BLaER1 treated with 17β-estradiol and CSF1 and Interleukin-3, amounts not matched to agents 10 nM and 100 nM (cell line): ENCODE results near the gene EIF4EBP2.
A peak's percentile ranks its signal among the peaks of the same experiment; 100 is the strongest.

Experiments
- H3K27ac ChIP-seq, 11 experiments: shearing (Covaris generic); formaldehyde crosslinking; 2 replicates each; pipeline ENCODE4 v1.8.1; 2022
- H3K27me3 ChIP-seq, 11 experiments: shearing (Covaris generic); formaldehyde crosslinking; 2 replicates each; pipeline ENCODE4 v1.8.1; 2022
- H3K36me3 ChIP-seq, 11 experiments: shearing (Covaris generic); formaldehyde crosslinking; 2 replicates each; pipeline ENCODE4 v1.8.1; 2022
- H3K4me1 ChIP-seq, 10 experiments: shearing (Covaris generic); formaldehyde crosslinking; 2 replicates each; pipeline ENCODE4 v1.8.1; 2022
- H3K4me2 ChIP-seq, 11 experiments: shearing (Covaris generic); formaldehyde crosslinking; 2 replicates each; pipeline ENCODE4 v1.8.1; 2022
- H3K4me3 ChIP-seq, 10 experiments: shearing (Covaris generic); formaldehyde crosslinking; 2 replicates each; pipeline ENCODE4 v1.8.1; 2022
- H3K9ac ChIP-seq, 11 experiments: shearing (Covaris generic); formaldehyde crosslinking; 2 replicates each; pipeline ENCODE4 v1.8.1; 2022
- H3K9me3 ChIP-seq, 11 experiments: shearing (Covaris generic); formaldehyde crosslinking; replicated peaks in 1 of 11; 2 replicates each; pipeline ENCODE4 v1.8.1; 2022
- H4K20me1 ChIP-seq, 11 experiments: shearing (Covaris generic); formaldehyde crosslinking; 2 replicates each; pipeline ENCODE4 v1.8.1; 2022
- Cebpa-rat ChIP-seq, 11 experiments: shearing (Covaris generic); IDR thresholded peaks; 2 replicates each; pipeline ENCODE4 v1.8.1; 2022

Gene EIF4EBP2

GRCh38 chr10:70371846-70372245, 32.1 kb upstream of the EIF4EBP2 start:
- no peak overlapping the region for H3K4me2 ChIP-seq
- peaks cover 0 to 29% (median 0%) of the 10 kb centered on the region in 11 experiments; a peak in 5 of 22 replicates for H3K36me3 ChIP-seq
- no peaks in the 10 kb centered on the region for H3K4me1 ChIP-seq
- H3K27ac ChIP-seq, result no peak overlapping the region
- H3K9me3 ChIP-seq, result no peaks in the 10 kb centered on the region
- H4K20me1 ChIP-seq, result peaks cover 0 to 8% (median 0%) of the 10 kb centered on the region in 11 experiments; a peak in 2 of 22 replicates
- TF ChIP-seq Cebpa-rat (IDR thresholded peaks at IDR 0.05), result no peak
- H3K27me3 ChIP-seq, result no peaks in the 10 kb centered on the region
- no peak overlapping the region for H3K4me3 ChIP-seq
- no peak overlapping the region for H3K9ac ChIP-seq

- no peaks in the 10 kb centered on the region for H3K4me1 ChIP-seq
- no peak overlapping the region for H3K9ac ChIP-seq
- H3K27ac ChIP-seq, result no peak overlapping the region
- TF ChIP-seq Cebpa-rat (IDR thresholded peaks at IDR 0.05), result no peak
- H3K36me3 ChIP-seq, result peaks cover 0 to 28% (median 0%) of the 10 kb centered on the region in 11 experiments; a peak in 5 of 22 replicates
- peaks cover 0 to 8% (median 5%) of the 10 kb centered on the region in 11 experiments; a peak in 11 of 22 replicates for H3K9me3 ChIP-seq
- H3K27me3 ChIP-seq, result no peaks in the 10 kb centered on the region
- no peak overlapping the region for H3K4me2 ChIP-seq
- no peak overlapping the region for H3K4me3 ChIP-seq
- peaks cover 0 to 8% (median 0%) of the 10 kb centered on the region in 11 experiments; a peak in 1 of 22 replicates for H4K20me1 ChIP-seq
Observed at GRCh38 chr10:70374775-70375614, 28.9 kb upstream of the EIF4EBP2 start.

- no peak overlapping the region for H3K4me3 ChIP-seq
- peaks cover 0 to 8% (median 0%) of the 10 kb centered on the region in 11 experiments; a peak in 1 of 22 replicates for H4K20me1 ChIP-seq
- peaks cover 6 to 16% (median 10%) of the 10 kb centered on the region in 10 experiments; a peak in 18 of 20 replicates for H3K4me1 ChIP-seq
- peaks cover 0 to 12% (median 0%) of the 10 kb centered on the region in 11 experiments; a peak in 5 of 22 replicates for H3K27me3 ChIP-seq
- no peak overlapping the region for H3K9ac ChIP-seq
- no peak for TF ChIP-seq Cebpa-rat (IDR thresholded peaks at IDR 0.05)
- H3K36me3 ChIP-seq, result peaks cover 0 to 22% (median 0%) of the 10 kb centered on the region in 11 experiments; a peak in 5 of 22 replicates
- H3K4me2 ChIP-seq, result no peak overlapping the region
- peaks cover 0 to 8% (median 5%) of the 10 kb centered on the region in 11 experiments; a peak in 11 of 22 replicates for H3K9me3 ChIP-seq
- no peak overlapping the region for H3K27ac ChIP-seq
Observed at GRCh38 chr10:70376436-70377378, 27.2 kb upstream of the EIF4EBP2 start.

- TF ChIP-seq Cebpa-rat (IDR thresholded peaks at IDR 0.05), result no peak
- H3K4me3 ChIP-seq, result no peak overlapping the region
- peaks cover 0 to 8% (median 0%) of the 10 kb centered on the region in 11 experiments; a peak in 1 of 22 replicates for H4K20me1 ChIP-seq
- peaks cover 0 to 18% (median 0%) of the 10 kb centered on the region in 11 experiments; a peak in 5 of 22 replicates for H3K27me3 ChIP-seq
- no peak overlapping the region for H3K4me2 ChIP-seq
- peaks cover 0 to 8% (median 5%) of the 10 kb centered on the region in 11 experiments; a peak in 11 of 22 replicates for H3K9me3 ChIP-seq
- no peak overlapping the region for H3K27ac ChIP-seq
- no peak overlapping the region for H3K9ac ChIP-seq
- H3K36me3 ChIP-seq, result peaks cover 0 to 19% (median 0%) of the 10 kb centered on the region in 11 experiments; a peak in 4 of 22 replicates
- H3K4me1 ChIP-seq, result peaks cover 8 to 23% (median 16%) of the 10 kb centered on the region in 10 experiments; a peak in 18 of 20 replicates
Observed at GRCh38 chr10:70378122-70378521, 25.8 kb upstream of the EIF4EBP2 start.

- Histone ChIP-seq H3K9ac (no peak overlapping the region), H3K4me2 (no peak overlapping the region), H3K9me3 (peaks cover 0 to 8% (median 5%) of the 10 kb centered on the region in 11 experiments; a peak in 11 of 22 replicates), H3K27ac (no peak overlapping the region), H3K4me3 (no peak overlapping the region), H3K27me3 (peaks cover 0 to 18% (median 0%) of the 10 kb centered on the region in 11 experiments; a peak in 5 of 22 replicates), H3K36me3 (peaks cover 0 to 7% (median 0%) of the 10 kb centered on the region in 11 experiments; a peak in 2 of 22 replicates), H4K20me1 (0 out of 22 replicates have a peak, but pooled peaks cover 0 to 8% (median 0%) of the 10 kb centered on the region in 11 experiments), H3K4me1 (peaks cover 8 to 23% (median 17%) of the 10 kb centered on the region in 10 experiments; a peak in 18 of 20 replicates)
- TF ChIP-seq Cebpa-rat (IDR thresholded peaks at IDR 0.05), result no peak
Observed at GRCh38 chr10:70379581-70380176, 24.3 kb upstream of the EIF4EBP2 start.

GRCh38 chr10:70380350-70381135, 23.4 kb upstream of the EIF4EBP2 start:
- Histone ChIP-seq H3K4me1 (peaks cover 8 to 23% (median 17%) of the 10 kb centered on the region in 10 experiments; a peak in 18 of 20 replicates), H3K27ac (no peak overlapping the region)

More at GRCh38 chr10:70380350-70381135, 23.4 kb upstream of the EIF4EBP2 start:
- 0 out of 22 replicates have a peak, but pooled peaks cover 0 to 8% (median 0%) of the 10 kb centered on the region in 11 experiments for H4K20me1 ChIP-seq
- H3K27me3 ChIP-seq, result peaks cover 0 to 18% (median 0%) of the 10 kb centered on the region in 11 experiments; a peak in 5 of 22 replicates
- TF ChIP-seq Cebpa-rat (IDR thresholded peaks at IDR 0.05), result no peak
- H3K4me3 ChIP-seq, result no peak overlapping the region
- H3K9ac ChIP-seq, result no peak overlapping the region
- no peaks in the 10 kb centered on the region for H3K36me3 ChIP-seq
- peaks cover 0 to 8% (median 5%) of the 10 kb centered on the region in 11 experiments; a peak in 11 of 22 replicates for H3K9me3 ChIP-seq
- H3K4me2 ChIP-seq, result peak overlapping the region in 8 of 11 experiments; percentile 91 to 100 (median 98); a peak in 15 of 22 replicates
